SHP77 (cell line): ENCODE results near the gene CNN2.
A peak's percentile ranks its signal among the peaks of the same experiment; 100 is the strongest.

Experiments used
- DNase-seq, 2 experiments: peaks; one replicate each; lab custom pipeline; 2025; lab: John Stamatoyannopoulos, UW

CNN2 gene

GRCh38 chr19:1081301-1082164 is 55.1 kb downstream of the CNN2 start:
- no peak for DNase-seq

GRCh38 chr19:1082165-1082927 is 55.9 kb downstream of the CNN2 start:
- DNase-seq, result peak; percentile 78 to 82

GRCh38 chr19:1082928-1083816 is 56.8 kb downstream of the CNN2 start:
- DNase-seq, result no peak

GRCh38 chr19:1084024-1084868 is 57.8 kb downstream of the CNN2 start:
- no peak for DNase-seq

GRCh38 chr19:1085053-1085658 is 58.7 kb downstream of the CNN2 start:
- DNase-seq, result no peak

GRCh38 chr19:1085676-1086442 is 59.5 kb downstream of the CNN2 start:
- no peak for DNase-seq

- no peak for DNase-seq
Observed at GRCh38 chr19:1086613-1087012, 60.2 kb downstream of the CNN2 start.

- no peak for DNase-seq
Observed at GRCh38 chr19:1087813-1088415, 61.5 kb downstream of the CNN2 start.

GRCh38 chr19:1088416-1089010 is 62.1 kb downstream of the CNN2 start:
- DNase-seq, result no peak
